Upper lobe of left lung (tissue), 4 donors: ENCODE data around the gene PLXNB2.

Experiments used
- EP300 ChIP-seq, 4 donors: sonication (generic); formaldehyde crosslinking; IDR thresholded peaks; one replicate each; pipeline ENCODE4 v1.5.1; 2017; ENCODE audit warnings: antibody characterized with exemption in 4 of 4, control low read depth in 2 of 4
- POLR2AphosphoS5 ChIP-seq, 2 donors: sonication (generic); formaldehyde crosslinking; IDR thresholded peaks; one replicate each; pipeline ENCODE4 v1.5.1; 2017; ENCODE audit warnings: antibody characterized with exemption in 2 of 2
- TF ChIP-seq, protein P1 (sequence below), 6 experiments: fragments of 450-650 bp in 4 of 6; fragments of 200-600 bp in 2 of 6; sonication (generic) in 2 of 6; IDR thresholded peaks; one replicate each; pipeline ENCODE4 v1.5.1; 2016 to 2019; ENCODE audit warnings: antibody characterized with exemption in 6 of 6

DNA sequence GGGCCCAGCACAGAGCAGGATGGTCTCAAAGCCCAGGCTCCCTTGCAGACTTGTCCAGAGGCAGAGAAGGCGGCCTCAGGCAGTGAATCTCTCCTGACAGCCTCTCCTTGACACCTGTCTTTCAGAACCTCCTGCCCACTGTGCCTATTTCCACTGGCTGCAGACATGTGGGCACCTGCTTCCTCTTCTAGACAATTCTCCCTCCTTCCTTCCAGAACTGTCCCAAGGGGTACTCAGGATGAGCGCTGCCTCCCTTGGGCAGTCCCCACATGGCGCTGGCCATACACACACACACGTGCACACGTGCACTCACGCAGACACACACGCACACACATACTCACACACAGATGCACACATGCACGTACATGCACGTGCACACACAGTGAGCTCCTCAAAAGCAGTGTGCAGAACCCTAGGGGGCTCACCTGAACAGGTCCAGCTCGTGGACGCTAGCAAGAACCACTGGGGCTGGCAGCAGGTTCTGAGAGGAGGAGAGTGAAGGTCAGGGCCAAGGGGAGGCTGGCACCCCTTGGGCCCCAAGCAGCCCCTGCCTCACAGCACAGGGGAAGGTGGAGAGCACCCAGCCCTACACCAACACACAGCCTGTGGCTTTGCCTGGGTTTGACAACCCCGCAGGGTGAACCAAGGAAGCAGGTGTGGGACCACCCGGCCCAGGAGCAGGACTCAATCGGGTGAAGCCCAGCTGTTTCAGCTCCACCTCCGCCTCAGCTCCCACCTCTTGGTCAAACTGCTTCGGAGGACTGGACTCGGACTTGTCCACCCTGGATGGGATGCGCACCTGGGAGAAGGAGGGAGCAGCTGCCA, 8.1 kb upstream of the PLXNB2 start:
- TF ChIP-seq, protein P1, sequence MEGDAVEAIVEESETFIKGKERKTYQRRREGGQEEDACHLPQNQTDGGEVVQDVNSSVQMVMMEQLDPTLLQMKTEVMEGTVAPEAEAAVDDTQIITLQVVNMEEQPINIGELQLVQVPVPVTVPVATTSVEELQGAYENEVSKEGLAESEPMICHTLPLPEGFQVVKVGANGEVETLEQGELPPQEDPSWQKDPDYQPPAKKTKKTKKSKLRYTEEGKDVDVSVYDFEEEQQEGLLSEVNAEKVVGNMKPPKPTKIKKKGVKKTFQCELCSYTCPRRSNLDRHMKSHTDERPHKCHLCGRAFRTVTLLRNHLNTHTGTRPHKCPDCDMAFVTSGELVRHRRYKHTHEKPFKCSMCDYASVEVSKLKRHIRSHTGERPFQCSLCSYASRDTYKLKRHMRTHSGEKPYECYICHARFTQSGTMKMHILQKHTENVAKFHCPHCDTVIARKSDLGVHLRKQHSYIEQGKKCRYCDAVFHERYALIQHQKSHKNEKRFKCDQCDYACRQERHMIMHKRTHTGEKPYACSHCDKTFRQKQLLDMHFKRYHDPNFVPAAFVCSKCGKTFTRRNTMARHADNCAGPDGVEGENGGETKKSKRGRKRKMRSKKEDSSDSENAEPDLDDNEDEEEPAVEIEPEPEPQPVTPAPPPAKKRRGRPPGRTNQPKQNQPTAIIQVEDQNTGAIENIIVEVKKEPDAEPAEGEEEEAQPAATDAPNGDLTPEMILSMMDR (IDR thresholded peaks at IDR 0.05): no peak
- TF ChIP-seq EP300 (IDR thresholded peaks at IDR 0.05): no peak
- no peak for TF ChIP-seq POLR2AphosphoS5 (IDR thresholded peaks at IDR 0.05)
